GM12878 (cell line): ENCODE measurements around the gene SRC. TPM values are rescaled to one million over a fixed set of nuclear protein-coding genes. Genes with fewer than 3 reads are reported as not detected.
A peak's percentile ranks its signal among the peaks of the same experiment; 100 is the strongest.

Experiments
- BCL3 ChIP-seq: IDR thresholded peaks from 2 replicates; pipeline ENCODE4 v1.6.1; 2011; ENCODE audit warnings: borderline replicate concordance, low read depth, mild to moderate bottlenecking, moderate library complexity, low read length; ENCODE audit not compliant: insufficient read depth, poor library complexity, severe bottlenecking
- BHLHE40 ChIP-seq, 2 experiments: fragments of 450-650 bp in 1 of 2; IDR thresholded peaks; 2 replicates each; pipeline ENCODE4 v1.6.1; 2011 to 2017; ENCODE audit warnings: low read depth in 2 of 2, borderline replicate concordance in 1 of 2, improper control_type of control experiment in 1 of 2, low read length in 1 of 2, mild to moderate bottlenecking in 1 of 2
- BRCA1 ChIP-seq: IDR thresholded peaks from 2 replicates; pipeline ENCODE4 v1.6.1; 2011; ENCODE audit warnings: low read depth, low read length, improper control_type of control experiment
- CHD2 ChIP-seq: IDR thresholded peaks from 2 replicates; pipeline ENCODE4 v1.6.1; 2011; ENCODE audit warnings: low read depth, low read length, improper control_type of control experiment, borderline replicate concordance
- DPF2 ChIP-seq: fragments of 450-650 bp; IDR thresholded peaks from 2 replicates; pipeline ENCODE4 v1.6.1; 2017; ENCODE audit warnings: mild to moderate bottlenecking
- E4F1 ChIP-seq: fragments of 450-650 bp; IDR thresholded peaks from 2 replicates; pipeline ENCODE4 v1.6.1; 2018; ENCODE audit warnings: borderline replicate concordance, mild to moderate bottlenecking; ENCODE audit not compliant: partially characterized antibody
- EED ChIP-seq: sonication (generic); IDR thresholded peaks from 2 replicates; pipeline ENCODE4 v1.6.1; 2016; ENCODE audit warnings: antibody characterized with exemption, low read depth
- FOXK2 ChIP-seq: fragments of 450-650 bp; IDR thresholded peaks from 2 replicates; pipeline ENCODE4 v1.6.1; 2017; ENCODE audit warnings: mild to moderate bottlenecking, moderate library complexity
- HCFC1 ChIP-seq: fragments of 150-350 bp; IDR thresholded peaks from 2 replicates; pipeline ENCODE4 v1.6.1; 2014; ENCODE audit warnings: low read length
- JUNB ChIP-seq: IDR thresholded peaks from 2 replicates; pipeline ENCODE4 v1.6.1; 2016; ENCODE audit warnings: antibody characterized with exemption, mild to moderate bottlenecking
- KAT2A ChIP-seq: conservative IDR thresholded peaks from 2 replicates; pipeline ENCODE4 v1.6.1; 2011; ENCODE audit warnings: low read depth, low read length; ENCODE audit not compliant: control insufficient read depth
- LARP7 ChIP-seq: fragments of 450-650 bp; IDR thresholded peaks from 2 replicates; pipeline ENCODE4 v1.6.1; 2017; ENCODE audit warnings: mild to moderate bottlenecking
- MEF2B ChIP-seq: fragments of 450-650 bp; IDR thresholded peaks from 2 replicates; pipeline ENCODE4 v1.6.1; 2018; ENCODE audit warnings: mild to moderate bottlenecking, moderate library complexity; ENCODE audit not compliant: partially characterized antibody, poor library complexity, severe bottlenecking
- MYB ChIP-seq: fragments of 150-350 bp; IDR thresholded peaks from 2 replicates; pipeline ENCODE4 v1.6.1; 2014; ENCODE audit warnings: mild to moderate bottlenecking, low read depth, low read length, borderline replicate concordance
- NBN ChIP-seq: fragments of 450-650 bp; IDR thresholded peaks from 2 replicates; pipeline ENCODE4 v1.6.1; 2016
- NR2C1 ChIP-seq: fragments of 450-650 bp; IDR thresholded peaks from 2 replicates; pipeline ENCODE4 v1.6.1; 2017; ENCODE audit warnings: antibody characterized with exemption, mild to moderate bottlenecking, moderate library complexity
- NR2F1 ChIP-seq: fragments of 450-650 bp; conservative IDR thresholded peaks from 2 replicates; pipeline ENCODE4 v1.6.1; 2017; ENCODE audit warnings: mild to moderate bottlenecking
- RB1 ChIP-seq: fragments of 450-650 bp; formaldehyde crosslinking; IDR thresholded peaks from 2 replicates; pipeline ENCODE4 v1.6.1; 2017; ENCODE audit warnings: mild to moderate bottlenecking, borderline replicate concordance
- REST ChIP-seq: IDR thresholded peaks from 2 replicates; pipeline ENCODE4 v1.6.1; 2012; ENCODE audit warnings: mild to moderate bottlenecking, low read depth, low read length
- SKIL ChIP-seq: fragments of 450-650 bp; IDR thresholded peaks from 2 replicates; pipeline ENCODE4 v1.6.1; 2017; ENCODE audit warnings: mild to moderate bottlenecking, low read depth, inconsistent platforms; ENCODE audit not compliant: poor library complexity, severe bottlenecking
- YY1 ChIP-seq: IDR thresholded peaks from 2 replicates; pipeline ENCODE4 v1.6.1; 2011; ENCODE audit warnings: low read depth, mild to moderate bottlenecking, low read length
- ZNF24 ChIP-seq: fragments of 450-650 bp; IDR thresholded peaks from 2 replicates; pipeline ENCODE4 v1.6.1; 2017; ENCODE audit warnings: antibody characterized with exemption, mild to moderate bottlenecking
- ZSCAN29 ChIP-seq: fragments of 450-650 bp; IDR thresholded peaks from 2 replicates; pipeline ENCODE4 v1.6.1; 2017; ENCODE audit warnings: mild to moderate bottlenecking, moderate library complexity
- polyA plus RNA-seq, 11 experiments: library from polyadenylated mRNA; depleted of rRNA in 4 of 11; unstranded in 6 of 11; stranded (reverse) in 5 of 11; fragments of >200 nt; fragmentation: Nextera tagmentation in 4 of 11; fragmentation: Illumina TruSeq in 1 of 11; extraction: Ambion mirVana in 4 of 11; extraction: Trizol in 1 of 11; gene quantifications; 1 replicate in 1 of 11; 2 replicates in 10 of 11; pipeline versions ENCODE4 v1.2.1 to v1.2.3, GENCODE V29; 2011 to 2016; ENCODE audit warnings: inconsistent platforms in 2 of 11, missing spikeins in 2 of 11, low read depth in 1 of 11
- total RNA-seq, 4 experiments: library from RNA; depleted of rRNA in 3 of 4; stranded (reverse); fragments of >200 nt in 3 of 4; fragmentation: Illumina TruSeq in 1 of 4; extraction: Trizol in 1 of 4; gene quantifications; 2 replicates each; pipeline versions ENCODE4 v1.2.1 to v1.2.3, GENCODE V29; 2013 to 2021

Gene SRC
- total and polyA plus RNA-seq, 10 of the 15 experiments (the other 5 are each of a cell fraction or from before 2014, with no cell fraction given) = 0.60 to 71.3 (median 27.2) TPM

GRCh38 chr20:37384683-37385174 is 38.8 kb downstream of the SRC start (continued):
- TF ChIP-seq ZSCAN29 (0 out of 2 replicates have a peak, but pooled peaks have one; percentile 34), HCFC1 (no peak), BHLHE40 (IDR thresholded peaks at IDR 0.05; ENCODE audit: borderline replicate concordance in 1 of 2, low read depth in 2 of 2, low read length in 1 of 2) (peak; percentile 60 to 89; a peak in 3 of 4 replicates), CHD2 (no peak), NR2C1 (no peak), MEF2B (no peak), EED (peak; percentile 17; the same call in 1 of the 2 replicates), E4F1 (no peak), KAT2A (no peak), RB1 (0 out of 2 replicates have a peak, but pooled peaks have one; percentile 29), ZNF24 (no peak; the same call in 1 of the 2 replicates), DPF2 (no peak), MYB (no peak), REST (no peak), FOXK2 (no peak), JUNB (no peak), BCL3 (no peak), BRCA1 (no peak), LARP7 (peak; percentile 46; the same call in 1 of the 2 replicates), YY1 (peak; percentile 85), NR2F1 (peak; percentile 44; the same call in 1 of the 2 replicates), NBN (0 out of 2 replicates have a peak, but pooled peaks have one; percentile 46), SKIL (no peak)
